Measurements from ENCODE around the gene TNS4. TPM values are rescaled to one million over a fixed set of nuclear protein-coding genes. Genes with fewer than 3 reads are reported as not detected.

TNS4 gene
- total RNA-seq, 1 donor from 2014 or later = 0.78 TPM

- intact Hi-C loops (cut with DNase I) = no loop called here
- Histone ChIP-seq H3K4me1 (peaks cover 3% of the 10 kb centered on the region), H3K4me3 (no peak overlapping the region), H3K36me3 (no peaks in the 10 kb centered on the region), H3K27ac (no peak overlapping the region), H3K27me3 (no peaks in the 10 kb centered on the region), H3K9me3 (no peaks in the 10 kb centered on the region)
- ATAC-seq (no peak), DNase-seq (peak; percentile 37)
- TF ChIP-seq CTCF (IDR thresholded peaks at IDR 0.05) = no peak
These were observed 21.5 kb upstream of the TNS4 start for GRCh38 chr17:40522961-40523310.

GRCh38 chr17:40522250-40522960, 21.0 kb upstream of the TNS4 start:
- no peak for TF ChIP-seq CTCF (IDR thresholded peaks at IDR 0.05)
- no peaks in the 10 kb centered on the region for H3K9me3 ChIP-seq
- DNase-seq = peak; percentile 11
- intact Hi-C loops (cut with DNase I) = no loop called here
- no peak overlapping the region for H3K27ac ChIP-seq
- H3K27me3 ChIP-seq = no peaks in the 10 kb centered on the region
- H3K36me3 ChIP-seq = no peaks in the 10 kb centered on the region
- no peak for ATAC-seq
- H3K4me1 ChIP-seq = peaks cover 8% of the 10 kb centered on the region
- no peak overlapping the region for H3K4me3 ChIP-seq

DNA sequence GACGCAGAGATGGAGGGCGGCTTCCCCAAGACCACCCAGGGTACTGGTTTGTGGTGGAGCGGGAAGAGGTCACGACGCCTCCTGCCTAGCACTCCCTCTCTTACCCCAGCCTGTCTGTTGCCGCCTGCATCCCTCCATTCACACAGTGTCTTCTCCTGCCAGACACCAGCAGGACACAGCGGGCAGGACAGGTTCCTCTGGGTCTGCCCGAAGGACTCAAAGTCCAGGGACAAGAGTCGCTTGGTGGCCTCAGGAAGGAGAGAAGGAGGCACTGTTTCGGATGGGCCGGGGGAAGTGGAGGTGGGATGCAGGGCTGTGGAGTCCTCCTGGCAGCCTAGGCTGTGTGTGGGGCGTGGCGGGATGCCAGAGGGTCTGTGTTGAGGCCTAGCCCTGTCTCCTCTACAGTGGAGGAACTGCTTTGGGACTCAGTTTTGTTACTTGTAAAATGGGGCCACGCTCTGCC, 19.6 kb upstream of the TNS4 start:
- DNase-seq = peak; percentile 59

GRCh38 chr17:40519089-40519775, 17.8 kb upstream of the TNS4 start:
- DNase-seq (peak; percentile 42), ATAC-seq (no peak)
- no peak overlapping the region for H3K4me3 ChIP-seq
- intact Hi-C loops (cut with DNase I) = no loop called here
- no peaks in the 10 kb centered on the region for H3K27me3 ChIP-seq
- peaks cover 26% of the 10 kb centered on the region for H3K4me1 ChIP-seq
- TF ChIP-seq CTCF (IDR thresholded peaks at IDR 0.05) = no peak
- no peaks in the 10 kb centered on the region for H3K9me3 ChIP-seq
- H3K27ac ChIP-seq = no peak overlapping the region
- H3K36me3 ChIP-seq = no peaks in the 10 kb centered on the region

More for the DNA sequence above, 19.6 kb upstream of the TNS4 start:
- no peaks in the 10 kb centered on the region for H3K36me3 ChIP-seq
- no peaks in the 10 kb centered on the region for H3K27me3 ChIP-seq
- intact Hi-C loops (cut with DNase I) = no loop called here
- ATAC-seq = no peak
- no peaks in the 10 kb centered on the region for H3K9me3 ChIP-seq
- no peak overlapping the region for H3K4me3 ChIP-seq
- no peak overlapping the region for H3K27ac ChIP-seq
- H3K4me1 ChIP-seq = peaks cover 20% of the 10 kb centered on the region
- TF ChIP-seq CTCF (IDR thresholded peaks at IDR 0.05) = no peak

GRCh38 chr17:40518401-40519088, 17.1 kb upstream of the TNS4 start:
- DNase-seq (peak; percentile 61), ATAC-seq (peak; percentile 67)
- TF ChIP-seq CTCF (IDR thresholded peaks at IDR 0.05) = no peak
- intact Hi-C loops (cut with DNase I) = no loop called here
- Histone ChIP-seq H3K27me3 (no peaks in the 10 kb centered on the region), H3K36me3 (no peaks in the 10 kb centered on the region), H3K27ac (no peak overlapping the region), H3K4me1 (peaks cover 26% of the 10 kb centered on the region), H3K9me3 (no peaks in the 10 kb centered on the region), H3K4me3 (no peak overlapping the region)
